ENCODE data around the gene HINT2. TPM values are rescaled to one million over a fixed set of nuclear protein-coding genes. Genes with fewer than 3 reads are reported as not detected.

The HINT2 gene
- total RNA-seq (10 to 100 TPM; 19.9 to 64.9 TPM), polyA plus RNA-seq (100 to 1,000 TPM in 1 of 2 donors, 10 to 100 TPM in 1; 52.6 to 112 TPM)
- long read RNA-seq, donor 1, transcript HINT2-201 (5 exons, 628 nt) = major isoform, 21 of 36 reads
- long read RNA-seq, donor 1, transcript HINT2-206 (3 exons, 2,167 nt) = minor isoform, 5 of 36 reads
- long read RNA-seq, donor 1, partial matches to known transcripts = 7 of 36 reads
- long read RNA-seq, donor 1, other reads (novel, unspliced or antisense) = 0 of 36 reads
- long read RNA-seq, donor 2, transcript HINT2-201 (5 exons, 628 nt) = major isoform, 11 of 15 reads
- long read RNA-seq, donor 2, partial matches to known transcripts = 0 of 15 reads
- long read RNA-seq, donor 2, other reads (novel, unspliced or antisense) = 0 of 15 reads
- long read RNA-seq, donor 3, transcript HINT2-201 (5 exons, 628 nt) = major isoform, 8 of 11 reads
- long read RNA-seq, donor 3, partial matches to known transcripts = 0 of 11 reads
- long read RNA-seq, donor 3, other reads (novel, unspliced or antisense) = 0 of 11 reads
- long read RNA-seq, donor 4, transcript HINT2-201 (5 exons, 628 nt) = major isoform, 11 of 13 reads
- long read RNA-seq, donor 4, partial matches to known transcripts = 0 of 13 reads
- long read RNA-seq, donor 4, other reads (novel, unspliced or antisense) = 0 of 13 reads
- long read RNA-seq, donor 5, transcript HINT2-201 (5 exons, 628 nt) = major isoform, 36 of 46 reads
- long read RNA-seq, donor 5, partial matches to known transcripts = 0 of 46 reads
- long read RNA-seq, donor 5, other reads (novel, unspliced or antisense) = 5 of 46 reads

DNA sequence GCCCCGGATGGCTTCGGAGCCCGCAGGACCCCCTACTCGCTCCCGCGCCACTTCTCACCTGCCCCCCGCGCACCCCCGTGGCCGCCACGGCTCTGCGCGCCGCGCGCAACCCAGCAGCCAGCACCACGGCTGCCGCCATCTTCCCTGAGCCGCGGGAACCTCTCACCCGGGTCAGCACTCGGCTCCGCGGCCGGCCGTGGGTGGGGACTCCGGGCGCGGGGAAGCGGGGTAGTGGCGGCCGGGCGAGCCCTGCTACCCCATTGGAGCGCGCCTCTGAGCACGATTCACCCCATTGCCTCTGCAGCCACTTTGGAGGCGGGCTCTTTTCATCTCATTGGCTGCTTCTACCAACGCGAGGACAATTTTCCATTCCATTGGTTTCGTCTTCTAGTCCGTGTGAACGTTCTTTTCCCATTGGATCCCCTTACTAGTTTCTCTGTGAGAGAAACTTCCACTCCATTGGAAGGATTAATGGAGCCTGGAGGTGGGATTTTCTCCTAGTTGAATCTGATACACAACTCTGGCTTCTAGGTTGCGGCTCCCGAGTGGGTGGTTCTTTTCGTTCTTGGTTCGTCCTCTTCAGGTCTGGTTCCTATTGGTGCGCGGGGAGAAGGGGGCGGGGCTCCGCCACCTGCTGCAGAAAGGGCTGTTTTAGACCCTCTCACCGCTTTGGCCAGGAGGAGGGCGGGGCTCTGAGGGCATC is at the start of gene HINT2:
TSS of gene HINT2 (minus strand) at position 202 of the 703 bp plus-strand sequence. CDS start at position 139, 63 bp downstream.
- Histone ChIP-seq H3K9ac (ENCODE audit: insufficient read depth in 1 of 2, low read length in 2 of 2) (peak within 1 kb of the TSS; percentile 20 to 51), H3K27me3 (ENCODE audit: control insufficient read depth in 3 of 3, insufficient read depth in 3 of 3, low read length in 2 of 3) (no peaks in the 10 kb centered on the region), H3K4me1 (ENCODE audit: control insufficient read depth in 5 of 5, insufficient read depth in 5 of 5, low read length in 5 of 5) (peaks cover 0 to 21% (median 9%) of the 10 kb centered on the region in 5 donors), H3K27ac (ENCODE audit: low read depth in 1 of 2, low read length in 1 of 2) (peak within 1 kb of the TSS; percentile 92 to 98), H3K9me3 (ENCODE audit: control insufficient read depth in 4 of 4, insufficient read depth in 3 of 4, low read length in 3 of 4) (no peaks in the 10 kb centered on the region), H3K4me3 (peak within 1 kb of the TSS; percentile 88), H3K36me3 (ENCODE audit: control insufficient read depth in 4 of 4, insufficient read depth in 4 of 4, low read length in 4 of 4) (peaks cover 0 to 1% (median 0%) of the 10 kb centered on the region in 4 donors)
- TF ChIP-seq, protein P1, sequence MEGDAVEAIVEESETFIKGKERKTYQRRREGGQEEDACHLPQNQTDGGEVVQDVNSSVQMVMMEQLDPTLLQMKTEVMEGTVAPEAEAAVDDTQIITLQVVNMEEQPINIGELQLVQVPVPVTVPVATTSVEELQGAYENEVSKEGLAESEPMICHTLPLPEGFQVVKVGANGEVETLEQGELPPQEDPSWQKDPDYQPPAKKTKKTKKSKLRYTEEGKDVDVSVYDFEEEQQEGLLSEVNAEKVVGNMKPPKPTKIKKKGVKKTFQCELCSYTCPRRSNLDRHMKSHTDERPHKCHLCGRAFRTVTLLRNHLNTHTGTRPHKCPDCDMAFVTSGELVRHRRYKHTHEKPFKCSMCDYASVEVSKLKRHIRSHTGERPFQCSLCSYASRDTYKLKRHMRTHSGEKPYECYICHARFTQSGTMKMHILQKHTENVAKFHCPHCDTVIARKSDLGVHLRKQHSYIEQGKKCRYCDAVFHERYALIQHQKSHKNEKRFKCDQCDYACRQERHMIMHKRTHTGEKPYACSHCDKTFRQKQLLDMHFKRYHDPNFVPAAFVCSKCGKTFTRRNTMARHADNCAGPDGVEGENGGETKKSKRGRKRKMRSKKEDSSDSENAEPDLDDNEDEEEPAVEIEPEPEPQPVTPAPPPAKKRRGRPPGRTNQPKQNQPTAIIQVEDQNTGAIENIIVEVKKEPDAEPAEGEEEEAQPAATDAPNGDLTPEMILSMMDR (IDR thresholded peaks at IDR 0.05; ENCODE audit: control extremely low read depth, extremely low read depth) = no peak
- peak; percentile 95 for ATAC-seq (ENCODE audit: insufficient read depth, low FRiP score)
- peak; percentile 95 to 99 (median 99) for DNase-seq
- 0 to 1% methylated on average over 51 to 52 of the region's 52 CpGs for WGBS, 2 donors

DNA sequence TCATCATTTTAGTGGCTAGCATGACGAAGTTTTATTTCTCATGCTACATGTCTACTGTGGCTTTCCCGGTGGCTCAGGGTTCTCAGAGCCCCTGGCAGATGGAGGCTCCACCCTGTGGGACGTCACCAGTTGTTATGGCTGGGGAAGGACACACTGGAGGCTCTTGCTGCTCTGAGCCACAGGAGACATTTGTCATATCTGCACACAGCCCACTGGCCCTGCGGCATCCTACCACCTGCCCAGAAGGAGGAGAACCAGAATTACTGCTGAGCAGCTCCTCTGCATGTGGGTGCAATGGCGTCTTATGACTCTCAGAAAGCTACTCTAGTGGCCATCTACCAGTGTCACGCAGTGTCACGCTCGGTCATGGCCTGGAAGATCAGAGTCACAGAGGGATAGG is 48.7 kb upstream of the HINT2 start:
- H3K27me3 ChIP-seq (ENCODE audit: control insufficient read depth in 3 of 3, insufficient read depth in 3 of 3, low read length in 2 of 3) = no peaks in the 10 kb centered on the region
- TF ChIP-seq, protein P1 (IDR thresholded peaks at IDR 0.05; ENCODE audit: control extremely low read depth, extremely low read depth) = no peak
- H3K27ac ChIP-seq (ENCODE audit: low read depth in 1 of 2, low read length in 1 of 2) = no peak overlapping the region
- WGBS, 2 donors = 76 to 82% methylated on average over 8 of the region's 8 CpGs
- no peak overlapping the region for H3K4me3 ChIP-seq
- ATAC-seq (ENCODE audit: insufficient read depth, low FRiP score) (no peak), DNase-seq (no peak)
- H3K9me3 ChIP-seq (ENCODE audit: control insufficient read depth in 4 of 4, insufficient read depth in 3 of 4, low read length in 3 of 4) = no peaks in the 10 kb centered on the region
- no peak overlapping the region for H3K9ac ChIP-seq (ENCODE audit: insufficient read depth in 1 of 2, low read length in 2 of 2)
- H3K36me3 ChIP-seq (ENCODE audit: control insufficient read depth in 4 of 4, insufficient read depth in 4 of 4, low read length in 4 of 4) = no peaks in the 10 kb centered on the region
- peaks cover 0 to 11% (median 0%) of the 10 kb centered on the region in 5 donors for H3K4me1 ChIP-seq (ENCODE audit: control insufficient read depth in 5 of 5, insufficient read depth in 5 of 5, low read length in 5 of 5)

DNA sequence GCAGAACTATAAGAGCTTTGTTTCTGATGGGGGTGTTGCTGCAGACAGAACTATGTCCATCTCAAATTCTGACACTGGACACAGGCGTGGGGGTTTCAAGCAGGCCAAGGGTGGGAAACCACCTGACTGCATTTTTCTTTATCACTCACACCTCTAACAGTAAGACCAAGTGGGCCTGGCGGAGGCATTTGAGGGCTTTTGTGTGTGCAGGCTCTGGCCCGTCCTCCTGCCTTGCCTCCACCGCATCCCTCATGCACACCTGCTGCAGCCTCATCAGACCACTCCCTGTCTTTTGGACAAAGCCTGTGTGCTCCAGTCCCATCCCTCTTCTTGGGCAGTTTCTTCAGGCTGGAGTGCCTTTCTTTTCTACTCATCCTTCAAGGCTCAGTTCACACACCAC is 47.5 kb upstream of the HINT2 start:
- ATAC-seq (ENCODE audit: insufficient read depth, low FRiP score) (no peak), DNase-seq (no peak)
- Histone ChIP-seq H3K9me3 (ENCODE audit: control insufficient read depth in 4 of 4, insufficient read depth in 3 of 4, low read length in 3 of 4) (no peaks in the 10 kb centered on the region), H3K4me3 (no peak overlapping the region), H3K9ac (ENCODE audit: insufficient read depth in 1 of 2, low read length in 2 of 2) (no peak overlapping the region), H3K4me1 (ENCODE audit: control insufficient read depth in 5 of 5, insufficient read depth in 5 of 5, low read length in 5 of 5) (peaks cover 0 to 11% (median 0%) of the 10 kb centered on the region in 5 donors), H3K27ac (ENCODE audit: low read depth in 1 of 2, low read length in 1 of 2) (no peak overlapping the region), H3K36me3 (ENCODE audit: control insufficient read depth in 4 of 4, insufficient read depth in 4 of 4, low read length in 4 of 4) (no peaks in the 10 kb centered on the region), H3K27me3 (ENCODE audit: control insufficient read depth in 3 of 3, insufficient read depth in 3 of 3, low read length in 2 of 3) (no peaks in the 10 kb centered on the region)
- 87 to 88% methylated on average over 4 of the region's 4 CpGs for whole genome bisulfite sequencing, 2 donors
- TF ChIP-seq, protein P1 (IDR thresholded peaks at IDR 0.05; ENCODE audit: control extremely low read depth, extremely low read depth) = no peak
